Measurements from ENCODE around the gene CDCA5.

CDCA5 gene

GRCh38 chr11:65045061-65045460 lies 38.8 kb downstream of the CDCA5 start:
- DNase-seq (ENCODE audit: low read depth in 2 of 2), result no peak

- DNase-seq (ENCODE audit: low read depth in 2 of 2), result no peak
These were observed 39.8 kb downstream of the CDCA5 start for GRCh38 chr11:65043881-65044501.

- no peak for DNase-seq (ENCODE audit: low read depth in 2 of 2)
These were observed 40.9 kb downstream of the CDCA5 start for GRCh38 chr11:65042891-65043290.

- peak; percentile 89 for DNase-seq (ENCODE audit: low read depth in 2 of 2)
These were observed 42.8 kb downstream of the CDCA5 start, which contains the start of gene SAC3D1 for GRCh38 chr11:65040847-65041622. Gene SAC3D1 (plus strand): TSS chr11:65041210. CDS start chr11:65041293, 83 bp downstream.

GRCh38 chr11:65040520-65040846 lies 43.4 kb downstream of the CDCA5 start:
- no peak for DNase-seq (ENCODE audit: low read depth in 2 of 2)

GRCh38 chr11:65036931-65037330 lies 46.9 kb downstream of the CDCA5 start:
- no peak for DNase-seq (ENCODE audit: low read depth in 2 of 2)

GRCh38 chr11:65035579-65035978 lies 48.3 kb downstream of the CDCA5 start:
- no peak for DNase-seq (ENCODE audit: low read depth in 2 of 2)

- DNase-seq (ENCODE audit: low read depth in 2 of 2), result no peak
These were observed 49.4 kb downstream of the CDCA5 start for GRCh38 chr11:65034423-65034822.

- no peak for DNase-seq (ENCODE audit: low read depth in 2 of 2)
These were observed 51.6 kb downstream of the CDCA5 start for GRCh38 chr11:65032216-65032615.

All from stimulated activated CD8-positive, alpha-beta memory T cell treated with anti-CD3 and anti-CD28 coated beads, Interleukin-15, amount 100 ng/mL, for 48 hours (primary cell).